ENCODE measurements around the gene ARHGEF4.

Gene ARHGEF4

DNA sequence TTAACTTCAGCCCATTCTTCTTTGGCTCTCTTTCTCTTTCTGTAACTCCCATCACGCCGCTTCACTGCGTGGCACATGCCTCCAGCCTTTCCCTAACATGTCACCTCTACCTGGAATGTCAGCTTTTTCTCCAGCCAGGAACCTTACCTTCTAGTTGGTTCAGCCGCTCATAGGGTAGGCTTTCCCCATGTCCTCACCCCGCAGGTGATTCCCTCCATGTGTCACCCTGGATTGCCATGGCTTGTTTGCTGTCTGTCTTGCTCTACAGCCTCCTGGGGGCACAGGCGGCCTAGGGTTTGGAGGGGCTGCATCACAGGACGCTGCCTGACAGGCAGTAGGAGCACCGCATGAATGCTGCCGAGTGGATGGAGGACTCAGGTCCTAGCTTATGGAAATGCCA lies 39.2 kb downstream of the ARHGEF4 start:
- TF ChIP-seq EZH2phosphoT487 (IDR thresholded peaks at IDR 0.05; ENCODE audit: borderline replicate concordance), result no peak
- TF ChIP-seq, protein P1, sequence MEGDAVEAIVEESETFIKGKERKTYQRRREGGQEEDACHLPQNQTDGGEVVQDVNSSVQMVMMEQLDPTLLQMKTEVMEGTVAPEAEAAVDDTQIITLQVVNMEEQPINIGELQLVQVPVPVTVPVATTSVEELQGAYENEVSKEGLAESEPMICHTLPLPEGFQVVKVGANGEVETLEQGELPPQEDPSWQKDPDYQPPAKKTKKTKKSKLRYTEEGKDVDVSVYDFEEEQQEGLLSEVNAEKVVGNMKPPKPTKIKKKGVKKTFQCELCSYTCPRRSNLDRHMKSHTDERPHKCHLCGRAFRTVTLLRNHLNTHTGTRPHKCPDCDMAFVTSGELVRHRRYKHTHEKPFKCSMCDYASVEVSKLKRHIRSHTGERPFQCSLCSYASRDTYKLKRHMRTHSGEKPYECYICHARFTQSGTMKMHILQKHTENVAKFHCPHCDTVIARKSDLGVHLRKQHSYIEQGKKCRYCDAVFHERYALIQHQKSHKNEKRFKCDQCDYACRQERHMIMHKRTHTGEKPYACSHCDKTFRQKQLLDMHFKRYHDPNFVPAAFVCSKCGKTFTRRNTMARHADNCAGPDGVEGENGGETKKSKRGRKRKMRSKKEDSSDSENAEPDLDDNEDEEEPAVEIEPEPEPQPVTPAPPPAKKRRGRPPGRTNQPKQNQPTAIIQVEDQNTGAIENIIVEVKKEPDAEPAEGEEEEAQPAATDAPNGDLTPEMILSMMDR (conservative IDR thresholded peaks at IDR 0.05; ENCODE audit: low read length), result no peak
- no peaks in the 10 kb centered on the region for H3K9me2 ChIP-seq (replicated peaks; ENCODE audit: low read depth, low read length)
- no peak overlapping the region for H3K9ac ChIP-seq (ENCODE audit: low read depth, low read length, poor library complexity, severe bottlenecking)
- H3K4me2 ChIP-seq (ENCODE audit: low read depth, low read length, poor library complexity, severe bottlenecking), result no peak overlapping the region
- H3K4me1 ChIP-seq (ENCODE audit: insufficient read depth, low read length, poor library complexity, severe bottlenecking), result peaks cover 5% of the 10 kb centered on the region
- no peak overlapping the region for H2AFZ ChIP-seq (ENCODE audit: low read length)
- H3K4me3 ChIP-seq (ENCODE audit: low read length, poor library complexity, severe bottlenecking), result no peak overlapping the region
- H3K27me3 ChIP-seq (ENCODE audit: insufficient read depth, low read length, poor library complexity, severe bottlenecking), result no peaks in the 10 kb centered on the region
- H3K9me3 ChIP-seq (ENCODE audit: insufficient read depth, low read depth, low read length), result no peaks in the 10 kb centered on the region
- H4K20me1 ChIP-seq (ENCODE audit: insufficient read depth, low read length, poor library complexity, severe bottlenecking), result no peaks in the 10 kb centered on the region
- H3K36me3 ChIP-seq (ENCODE audit: insufficient read depth, low read length), result no peaks in the 10 kb centered on the region
- H3K79me2 ChIP-seq (ENCODE audit: insufficient read depth, low read length), result no peaks in the 10 kb centered on the region
- no peaks in the 10 kb centered on the region for H3F3A ChIP-seq (ENCODE audit: low read depth)

DNA sequence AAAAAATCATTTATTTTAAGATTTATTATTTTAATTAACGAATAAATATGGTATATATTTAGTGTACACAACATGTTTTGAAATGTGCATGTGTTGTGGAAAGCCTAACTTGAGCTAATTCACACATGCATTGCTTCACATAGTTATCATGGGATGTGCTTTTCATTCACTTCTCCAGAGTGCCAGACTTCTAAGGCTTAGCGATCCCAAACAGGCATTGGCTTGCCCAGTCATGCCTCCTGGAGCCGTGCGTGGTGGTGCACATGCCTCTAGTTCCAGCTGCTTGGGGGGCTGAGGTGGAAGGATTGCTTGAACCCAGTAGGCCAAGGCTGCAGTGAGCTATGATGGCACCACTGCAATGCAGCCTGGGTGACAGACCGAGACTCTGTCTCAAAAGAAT lies 40.5 kb downstream of the ARHGEF4 start:
- no peaks in the 10 kb centered on the region for H3K9me2 ChIP-seq (replicated peaks; ENCODE audit: low read depth, low read length)
- no peaks in the 10 kb centered on the region for H4K20me1 ChIP-seq (ENCODE audit: insufficient read depth, low read length, poor library complexity, severe bottlenecking)
- H3K4me2 ChIP-seq (ENCODE audit: low read depth, low read length, poor library complexity, severe bottlenecking), result no peak overlapping the region
- no peaks in the 10 kb centered on the region for H3K9me3 ChIP-seq (ENCODE audit: insufficient read depth, low read depth, low read length)
- no peak overlapping the region for H2AFZ ChIP-seq (ENCODE audit: low read length)
- TF ChIP-seq, protein P1 (conservative IDR thresholded peaks at IDR 0.05; ENCODE audit: low read length), result no peak
- no peak for TF ChIP-seq EZH2phosphoT487 (IDR thresholded peaks at IDR 0.05; ENCODE audit: borderline replicate concordance)
- no peaks in the 10 kb centered on the region for H3K27me3 ChIP-seq (ENCODE audit: insufficient read depth, low read length, poor library complexity, severe bottlenecking)
- no peaks in the 10 kb centered on the region for H3K36me3 ChIP-seq (ENCODE audit: insufficient read depth, low read length)
- no peak overlapping the region for H3K4me3 ChIP-seq (ENCODE audit: low read length, poor library complexity, severe bottlenecking)
- H3K4me1 ChIP-seq (ENCODE audit: insufficient read depth, low read length, poor library complexity, severe bottlenecking), result peaks cover 5% of the 10 kb centered on the region
- no peak overlapping the region for H3K9ac ChIP-seq (ENCODE audit: low read depth, low read length, poor library complexity, severe bottlenecking)
- no peaks in the 10 kb centered on the region for H3K79me2 ChIP-seq (ENCODE audit: insufficient read depth, low read length)
- no peaks in the 10 kb centered on the region for H3F3A ChIP-seq (ENCODE audit: low read depth)

DNA sequence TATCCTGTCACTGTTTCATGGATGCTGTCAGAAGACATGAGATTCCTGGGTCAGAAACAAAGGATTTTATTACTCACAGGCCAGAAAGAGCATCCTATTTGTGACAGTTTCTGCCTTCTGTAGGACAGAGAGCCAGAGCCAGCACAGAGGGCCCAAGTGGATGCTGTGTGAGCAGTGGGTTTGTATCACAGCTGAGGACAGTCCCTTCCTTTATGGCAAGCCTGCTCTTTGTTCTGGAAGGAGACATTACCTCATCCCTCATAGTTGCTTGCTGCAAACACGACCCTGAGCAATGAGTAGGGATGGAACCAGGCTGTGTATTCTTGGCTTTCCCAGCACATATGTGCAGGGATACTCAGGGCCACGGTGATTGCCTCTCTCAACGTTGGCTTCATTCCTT lies 41.6 kb downstream of the ARHGEF4 start:
- TF ChIP-seq, protein P1 (conservative IDR thresholded peaks at IDR 0.05; ENCODE audit: low read length), result no peak
- TF ChIP-seq EZH2phosphoT487 (IDR thresholded peaks at IDR 0.05; ENCODE audit: borderline replicate concordance), result no peak
- Histone ChIP-seq H3K36me3 (ENCODE audit: insufficient read depth, low read length) (no peaks in the 10 kb centered on the region), H3K4me2 (ENCODE audit: low read depth, low read length, poor library complexity, severe bottlenecking) (no peak overlapping the region), H3K9me3 (ENCODE audit: insufficient read depth, low read depth, low read length) (no peaks in the 10 kb centered on the region), H4K20me1 (ENCODE audit: insufficient read depth, low read length, poor library complexity, severe bottlenecking) (no peaks in the 10 kb centered on the region), H3K27me3 (ENCODE audit: insufficient read depth, low read length, poor library complexity, severe bottlenecking) (no peaks in the 10 kb centered on the region), H3K4me3 (ENCODE audit: low read length, poor library complexity, severe bottlenecking) (no peak overlapping the region), H3K9ac (ENCODE audit: low read depth, low read length, poor library complexity, severe bottlenecking) (no peak overlapping the region), H2AFZ (ENCODE audit: low read length) (no peak overlapping the region), H3K4me1 (ENCODE audit: insufficient read depth, low read length, poor library complexity, severe bottlenecking) (peaks cover 5% of the 10 kb centered on the region), H3F3A (ENCODE audit: low read depth) (no peaks in the 10 kb centered on the region), H3K79me2 (ENCODE audit: insufficient read depth, low read length) (no peaks in the 10 kb centered on the region), H3K9me2 (replicated peaks; ENCODE audit: low read depth, low read length) (no peaks in the 10 kb centered on the region)

Data from Loucy (cell line).